Calu3 (cell line): ENCODE results near the gene EGFL7. TPM values are rescaled to one million over a fixed set of nuclear protein-coding genes. Genes with fewer than 3 reads are reported as not detected.

Experiments
- BruUV-seq: library from RNA; stranded (reverse); fragments of 400-500 nt; replicated peaks from 2 replicates; lab custom pipeline; 2021; lab: Mats Ljungman, UMichigan
- CTCF ChIA-PET: fragments of 300-600 bp; sonication (Branson Sonifier 250); formaldehyde crosslinking; loops from one replicate; lab custom pipeline; 2022; ENCODE audit warnings: antibody characterized with exemption; lab: Charles Lee
- DNase-seq: peaks from one replicate; pipeline ENCODE4 v3.0.0; 2022
- H3K27ac Mint-ChIP-seq: one replicate; pipeline ENCODE4 v1.8.0; 2022; ENCODE audit warnings: mixed read lengths; ENCODE audit not compliant: unreplicated experiment
- H3K27me3 Mint-ChIP-seq: one replicate; pipeline ENCODE4 v1.8.0; 2022; ENCODE audit warnings: mixed read lengths; ENCODE audit not compliant: unreplicated experiment
- H3K36me3 Mint-ChIP-seq: one replicate; pipeline ENCODE4 v1.8.0; 2022; ENCODE audit warnings: mild to moderate bottlenecking, moderate library complexity, mixed read lengths; ENCODE audit not compliant: insufficient read depth, unreplicated experiment
- H3K4me1 Mint-ChIP-seq: one replicate; pipeline ENCODE4 v1.8.0; 2022; ENCODE audit warnings: mild to moderate bottlenecking, low read depth, mixed read lengths; ENCODE audit not compliant: unreplicated experiment
- H3K4me3 Mint-ChIP-seq: one replicate; pipeline ENCODE4 v1.8.0; 2022; ENCODE audit warnings: mild to moderate bottlenecking, low read depth, moderate library complexity, mixed read lengths; ENCODE audit not compliant: unreplicated experiment
- H3K9me3 Mint-ChIP-seq: one replicate; pipeline ENCODE4 v1.8.0; 2022; ENCODE audit warnings: low read depth, mixed read lengths; ENCODE audit not compliant: unreplicated experiment
- CTCF ChIP-seq: fragments of 200-600 bp; IDR thresholded peaks from one replicate; pipeline ENCODE4 v1.8.0; 2022; ENCODE audit warnings: antibody characterized with exemption; ENCODE audit not compliant: unreplicated experiment
- intact Hi-C: fragments of 100-400 bp; cut with micrococcal nuclease; formaldehyde crosslinking; loops from one replicate; pipeline ENCODE4 v1.10.0; 2022; ENCODE audit not compliant: unreplicated experiment
- total RNA-seq: library from RNA; stranded (reverse); gene quantifications from 2 replicates; pipeline ENCODE4 v1.2.3, GENCODE V29; 2022

Gene EGFL7
- total RNA-seq, 1 experiment from 2014 or later: 1.3 TPM

GRCh38 chr9:136651860-136652259, 10.9 kb upstream of the EGFL7 start:
- no peak overlapping the region for H3K4me3 Mint-ChIP-seq
- no peaks in the 10 kb centered on the region for H3K4me1 Mint-ChIP-seq
- CTCF ChIA-PET: interaction anchor here (0.7 kb wide), 1 partner anchor 462 kb away, joined by 4 read pairs; no protein-coding TSS in a partner anchor
- no TSS peak for BruUV-seq
- intact Hi-C loops: no loop called here
- H3K27me3 Mint-ChIP-seq: no peaks in the 10 kb centered on the region
- H3K9me3 Mint-ChIP-seq: no peaks in the 10 kb centered on the region
- no peak for TF ChIP-seq CTCF
- DNase-seq: no peak
- no peak overlapping the region for H3K27ac Mint-ChIP-seq
- H3K36me3 Mint-ChIP-seq: no peaks in the 10 kb centered on the region

- Mint-ChIP-seq H3K27ac (no peak overlapping the region), H3K27me3 (peaks cover 14% of the 10 kb centered on the region), H3K36me3 (no peaks in the 10 kb centered on the region), H3K4me3 (no peak overlapping the region), H3K9me3 (no peaks in the 10 kb centered on the region), H3K4me1 (no peaks in the 10 kb centered on the region)
- TF ChIP-seq CTCF: no peak
- BruUV-seq: no TSS peak
- intact Hi-C loops: no loop called here
- CTCF ChIA-PET: no interaction called here
- no peak for DNase-seq
Measured at GRCh38 chr9:136653323-136654079, 9.2 kb upstream of the EGFL7 start.

GRCh38 chr9:136654820-136655535, 7.7 kb upstream of the EGFL7 start:
- Mint-ChIP-seq H3K36me3 (no peaks in the 10 kb centered on the region), H3K4me3 (no peak overlapping the region), H3K27ac (no peak overlapping the region), H3K4me1 (no peaks in the 10 kb centered on the region), H3K27me3 (peaks cover 22% of the 10 kb centered on the region), H3K9me3 (no peaks in the 10 kb centered on the region)
- no peak for TF ChIP-seq CTCF
- DNase-seq: no peak
- no TSS peak for BruUV-seq
- intact Hi-C loops: no loop called here
- CTCF ChIA-PET: no interaction called here

- no peak overlapping the region for H3K4me3 Mint-ChIP-seq
- no peak for DNase-seq
- no peak for TF ChIP-seq CTCF
- no peaks in the 10 kb centered on the region for H3K4me1 Mint-ChIP-seq
- CTCF ChIA-PET: no interaction called here
- H3K27me3 Mint-ChIP-seq: peaks cover 22% of the 10 kb centered on the region
- no TSS peak for BruUV-seq
- H3K27ac Mint-ChIP-seq: no peak overlapping the region
- H3K36me3 Mint-ChIP-seq: no peaks in the 10 kb centered on the region
- intact Hi-C loops: no loop called here
- no peaks in the 10 kb centered on the region for H3K9me3 Mint-ChIP-seq
Measured at GRCh38 chr9:136655536-136656182, 7.1 kb upstream of the EGFL7 start.
